Astrocyte (in vitro differentiated cells and primary cell): ENCODE data around the gene CNKSR3. TPM values are rescaled to one million over a fixed set of nuclear protein-coding genes. Genes with fewer than 3 reads are reported as not detected.
A peak's percentile ranks its signal among the peaks of the same experiment; 100 is the strongest.

Source experiments
- DNase-seq: peaks from one replicate; pipeline ENCODE4 v3.0.0-alpha.2; 2010; ENCODE audit warnings: low read depth
- FAIRE-seq: peaks from 2 replicates; lab custom pipeline; 2011; peaks lifted over from hg19 to GRCh38; lab: Jason Lieb, UNC
- H2AFZ ChIP-seq: 2 replicates; pipeline ENCODE4 v1.6.0; 2012; ENCODE audit warnings: low read depth, low read length, inconsistent platforms
- H3K27ac ChIP-seq: 2 replicates; pipeline ENCODE4 v1.5.1; 2011; ENCODE audit warnings: low read depth, low read length, inconsistent platforms
- H3K27me3 ChIP-seq: 2 replicates; pipeline ENCODE4 v1.6.0; 2011; ENCODE audit warnings: low read length, inconsistent platforms; ENCODE audit not compliant: insufficient read depth
- H3K36me3 ChIP-seq: 2 replicates; pipeline ENCODE4 v1.5.1; 2011; ENCODE audit warnings: low read length, inconsistent platforms; ENCODE audit not compliant: insufficient read depth
- H3K4me1 ChIP-seq: 2 replicates; pipeline ENCODE4 v1.5.1; 2011; ENCODE audit warnings: low read length, inconsistent platforms; ENCODE audit not compliant: insufficient read depth
- H3K4me2 ChIP-seq: 2 replicates; pipeline ENCODE4 v1.6.0; 2012; ENCODE audit warnings: low read length, inconsistent platforms
- H3K4me3 ChIP-seq: 2 replicates; pipeline ENCODE4 v1.5.1; 2011; ENCODE audit warnings: low read depth, mild to moderate bottlenecking, low read length, inconsistent platforms; ENCODE audit not compliant: insufficient read depth
- H3K79me2 ChIP-seq: 2 replicates; pipeline ENCODE4 v1.6.0; 2012; ENCODE audit warnings: mild to moderate bottlenecking, low read length, inconsistent platforms; ENCODE audit not compliant: insufficient read depth
- H3K9ac ChIP-seq: 2 replicates; pipeline ENCODE4 v1.6.0; 2012; ENCODE audit warnings: mild to moderate bottlenecking, low read length, inconsistent platforms
- H3K9me3 ChIP-seq: 2 replicates; pipeline ENCODE4 v1.5.1; 2012; ENCODE audit warnings: low read depth, mild to moderate bottlenecking, low read length, inconsistent platforms; ENCODE audit not compliant: insufficient read depth
- H4K20me1 ChIP-seq: 2 replicates; pipeline ENCODE4 v1.6.0; 2012; ENCODE audit warnings: low read length, inconsistent platforms; ENCODE audit not compliant: insufficient read depth
- H3K27ac Mint-ChIP-seq: one replicate; pipeline ENCODE4 v1.8.0; 2021; ENCODE audit warnings: mild to moderate bottlenecking, mixed read lengths; ENCODE audit not compliant: unreplicated experiment
- H3K27me3 Mint-ChIP-seq: one replicate; pipeline ENCODE4 v1.8.0; 2021; ENCODE audit warnings: low read depth, mixed read lengths; ENCODE audit not compliant: unreplicated experiment
- H3K36me3 Mint-ChIP-seq: one replicate; pipeline ENCODE4 v1.8.0; 2021; ENCODE audit warnings: low read depth, mixed read lengths; ENCODE audit not compliant: unreplicated experiment
- H3K4me1 Mint-ChIP-seq: one replicate; pipeline ENCODE4 v1.8.0; 2021; ENCODE audit warnings: low read depth, mixed read lengths; ENCODE audit not compliant: unreplicated experiment
- H3K4me3 Mint-ChIP-seq: one replicate; pipeline ENCODE4 v1.8.0; 2021; ENCODE audit warnings: mild to moderate bottlenecking, moderate library complexity, mixed read lengths; ENCODE audit not compliant: unreplicated experiment
- H3K9me3 Mint-ChIP-seq: one replicate; pipeline ENCODE4 v1.8.0; 2021; ENCODE audit warnings: mild to moderate bottlenecking, mixed read lengths; ENCODE audit not compliant: unreplicated experiment
- CTCF ChIP-seq: IDR thresholded peaks from 2 replicates; pipeline ENCODE4 v1.5.1; 2011; ENCODE audit warnings: low read depth, mild to moderate bottlenecking, inconsistent platforms, low read length, moderate library complexity; ENCODE audit not compliant: insufficient read depth
- EZH2 ChIP-seq: IDR thresholded peaks from 2 replicates; pipeline ENCODE4 v1.6.1; 2012; ENCODE audit warnings: mild to moderate bottlenecking, low read length, inconsistent platforms; ENCODE audit not compliant: insufficient read depth
- total RNA-seq: library from RNA; stranded (reverse); gene quantifications from 2 replicates; pipeline ENCODE4 v1.2.1, GENCODE V29; 2021

CNKSR3 gene
- total RNA-seq, 1 donor from 2014 or later = 11.1 TPM

GRCh38 chr6:154555073-154555677 lies 44.7 kb upstream of the CNKSR3 start:
- TF ChIP-seq EZH2 (no peak), CTCF (no peak)
- Histone ChIP-seq H3K27me3 (peaks cover 4% of the 10 kb centered on the region), H3K4me2 (peak overlapping the region; percentile 21), H4K20me1 (no peaks in the 10 kb centered on the region), H2AFZ (no peak overlapping the region), H3K79me2 (no peaks in the 10 kb centered on the region), H3K36me3 (no peaks in the 10 kb centered on the region), H3K4me3 (no peak overlapping the region), H3K9ac (no peak overlapping the region), H3K4me1 (peaks cover 4% of the 10 kb centered on the region), H3K9me3 (no peaks in the 10 kb centered on the region), H3K27ac (no peak overlapping the region)
- H3K4me3 Mint-ChIP-seq = no peak overlapping the region
- H3K27me3 Mint-ChIP-seq = peaks cover 6% of the 10 kb centered on the region
- peak overlapping the region; percentile 77 for H3K27ac Mint-ChIP-seq
- FAIRE-seq = no peak
- H3K36me3 Mint-ChIP-seq = no peaks in the 10 kb centered on the region
- peak; percentile 14 for DNase-seq
- H3K4me1 Mint-ChIP-seq = peaks cover 20% of the 10 kb centered on the region
- H3K9me3 Mint-ChIP-seq = no peaks in the 10 kb centered on the region

- Histone ChIP-seq H4K20me1 (no peaks in the 10 kb centered on the region), H3K27ac (no peak overlapping the region), H3K36me3 (no peaks in the 10 kb centered on the region), H3K4me2 (no peak overlapping the region), H3K4me1 (peaks cover 4% of the 10 kb centered on the region), H3K9me3 (no peaks in the 10 kb centered on the region), H2AFZ (no peak overlapping the region), H3K79me2 (no peaks in the 10 kb centered on the region), H3K4me3 (no peak overlapping the region), H3K27me3 (peaks cover 2% of the 10 kb centered on the region), H3K9ac (no peak overlapping the region)
- Mint-ChIP-seq H3K36me3 (no peaks in the 10 kb centered on the region), H3K27ac (no peak overlapping the region), H3K4me3 (no peak overlapping the region), H3K27me3 (peaks cover 4% of the 10 kb centered on the region), H3K9me3 (no peaks in the 10 kb centered on the region), H3K4me1 (peaks cover 17% of the 10 kb centered on the region)
- DNase-seq = no peak
- TF ChIP-seq EZH2 (no peak), CTCF (no peak)
- no peak for FAIRE-seq
Observed at GRCh38 chr6:154554491-154554890, 44.0 kb upstream of the CNKSR3 start.

- Histone ChIP-seq H3K9me3 (no peaks in the 10 kb centered on the region), H3K4me1 (peaks cover 11% of the 10 kb centered on the region), H3K9ac (no peak overlapping the region), H3K36me3 (no peaks in the 10 kb centered on the region), H3K79me2 (no peaks in the 10 kb centered on the region), H3K27me3 (no peaks in the 10 kb centered on the region), H3K4me2 (no peak overlapping the region), H3K4me3 (no peak overlapping the region), H4K20me1 (no peaks in the 10 kb centered on the region), H2AFZ (no peak overlapping the region), H3K27ac (no peak overlapping the region)
- no peak overlapping the region for H3K4me3 Mint-ChIP-seq
- FAIRE-seq (no peak), DNase-seq (no peak)
- H3K36me3 Mint-ChIP-seq = no peaks in the 10 kb centered on the region
- TF ChIP-seq EZH2 = no peak
- TF ChIP-seq CTCF = no peak
- H3K27me3 Mint-ChIP-seq = peaks cover 4% of the 10 kb centered on the region
- H3K27ac Mint-ChIP-seq = no peak overlapping the region
- peaks cover 6% of the 10 kb centered on the region for H3K4me1 Mint-ChIP-seq
- H3K9me3 Mint-ChIP-seq = no peaks in the 10 kb centered on the region
Observed at GRCh38 chr6:154550779-154551178, 40.3 kb upstream of the CNKSR3 start.
